ENCODE data around the gene GRAMD1B. TPM values are rescaled to one million over a fixed set of nuclear protein-coding genes. Genes with fewer than 3 reads are reported as not detected.

Gene GRAMD1B
- total RNA-seq, 1 experiment from 2014 or later: 82.1 TPM

GRCh38 chr11:123381817-123382554, 48.1 kb upstream of the GRAMD1B start:
- Histone ChIP-seq H3K4me2 (ENCODE audit: low read length) (no peak overlapping the region), H4K20me1 (ENCODE audit: low read length) (no peaks in the 10 kb centered on the region), H3K9ac (ENCODE audit: low read length) (no peak overlapping the region), H3K79me2 (ENCODE audit: low read length) (no peaks in the 10 kb centered on the region), H3K4me3 (ENCODE audit: low read length) (no peak overlapping the region), H3K27me3 (ENCODE audit: low read length) (peaks cover 53% of the 10 kb centered on the region), H3K36me3 (ENCODE audit: low read depth, low read length) (no peaks in the 10 kb centered on the region), H3F3A (ENCODE audit: low read length, unreplicated experiment) (no peaks in the 10 kb centered on the region), H2AFZ (ENCODE audit: low read length) (no peak overlapping the region), H3K4me1 (ENCODE audit: insufficient read depth, low read length) (no peaks in the 10 kb centered on the region), H3K27ac (ENCODE audit: low read length) (no peak overlapping the region), H3K9me2 (replicated peaks; ENCODE audit: low read length) (no peaks in the 10 kb centered on the region), H3K9me3 (ENCODE audit: low read length) (no peaks in the 10 kb centered on the region)
- ChIA-PET CTCF (no interaction called here), POLR2A (ENCODE audit: unreplicated experiment) (no interaction called here)
- no peak for DNase-seq
- intact Hi-C loops (cut with micrococcal nuclease): no loop called here
- no TSS peak for BruUV-seq (replicated peaks)
- ATAC-seq: no peak
- no peak for TF ChIP-seq EZH2 (IDR thresholded peaks at IDR 0.05; ENCODE audit: low read length, unreplicated experiment)
- no peak for TF ChIP-seq EZH2phosphoT487 (IDR thresholded peaks at IDR 0.05; ENCODE audit: borderline replicate concordance, low read length)
- TF ChIP-seq CTCF (conservative IDR thresholded peaks at IDR 0.05; ENCODE audit: low read depth, low read length): no peak

GRCh38 chr11:123382555-123383074, 47.5 kb upstream of the GRAMD1B start:
- ChIA-PET CTCF (no interaction called here), POLR2A (ENCODE audit: unreplicated experiment) (no interaction called here)
- no peak overlapping the region for H3K4me3 ChIP-seq (ENCODE audit: low read length)
- no peak overlapping the region for H3K27ac ChIP-seq (ENCODE audit: low read length)
- H3K4me1 ChIP-seq (ENCODE audit: insufficient read depth, low read length): no peaks in the 10 kb centered on the region
- H3K27me3 ChIP-seq (ENCODE audit: low read length): peaks cover 47% of the 10 kb centered on the region
- H3K9ac ChIP-seq (ENCODE audit: low read length): no peak overlapping the region
- H3K4me2 ChIP-seq (ENCODE audit: low read length): no peak overlapping the region
- no TSS peak for BruUV-seq (replicated peaks)
- intact Hi-C loops (cut with micrococcal nuclease): no loop called here
- DNase-seq (no peak), ATAC-seq (no peak)
- no peaks in the 10 kb centered on the region for H3F3A ChIP-seq (ENCODE audit: low read length, unreplicated experiment)
- no peak overlapping the region for H2AFZ ChIP-seq (ENCODE audit: low read length)
- H3K36me3 ChIP-seq (ENCODE audit: low read depth, low read length): no peaks in the 10 kb centered on the region
- TF ChIP-seq EZH2phosphoT487 (IDR thresholded peaks at IDR 0.05; ENCODE audit: borderline replicate concordance, low read length): no peak
- H3K9me2 ChIP-seq (replicated peaks; ENCODE audit: low read length): no peaks in the 10 kb centered on the region
- H3K79me2 ChIP-seq (ENCODE audit: low read length): no peaks in the 10 kb centered on the region
- H4K20me1 ChIP-seq (ENCODE audit: low read length): no peaks in the 10 kb centered on the region
- H3K9me3 ChIP-seq (ENCODE audit: low read length): no peaks in the 10 kb centered on the region

- H3K79me2 ChIP-seq (ENCODE audit: low read length): no peaks in the 10 kb centered on the region
- no peak for ATAC-seq
- ChIA-PET POLR2A (ENCODE audit: unreplicated experiment) (no interaction called here), CTCF (no interaction called here)
- H3K9me3 ChIP-seq (ENCODE audit: low read length): no peaks in the 10 kb centered on the region
- TF ChIP-seq CTCF (conservative IDR thresholded peaks at IDR 0.05; ENCODE audit: low read depth, low read length) (no peak), EZH2 (IDR thresholded peaks at IDR 0.05; ENCODE audit: low read length, unreplicated experiment) (no peak), EZH2phosphoT487 (IDR thresholded peaks at IDR 0.05; ENCODE audit: borderline replicate concordance, low read length) (no peak)
- no peaks in the 10 kb centered on the region for H4K20me1 ChIP-seq (ENCODE audit: low read length)
- intact Hi-C loops (cut with micrococcal nuclease): no loop called here
- H3K4me2 ChIP-seq (ENCODE audit: low read length): no peak overlapping the region
- no peak overlapping the region for H3K9ac ChIP-seq (ENCODE audit: low read length)
- no peak overlapping the region for H3K27ac ChIP-seq (ENCODE audit: low read length)
- H2AFZ ChIP-seq (ENCODE audit: low read length): no peak overlapping the region
- no peaks in the 10 kb centered on the region for H3K36me3 ChIP-seq (ENCODE audit: low read depth, low read length)
- DNase-seq: no peak
- BruUV-seq (replicated peaks): no TSS peak
- no peaks in the 10 kb centered on the region for H3K4me1 ChIP-seq (ENCODE audit: insufficient read depth, low read length)
- H3K4me3 ChIP-seq (ENCODE audit: low read length): no peak overlapping the region
- H3F3A ChIP-seq (ENCODE audit: low read length, unreplicated experiment): no peaks in the 10 kb centered on the region
- H3K9me2 ChIP-seq (replicated peaks; ENCODE audit: low read length): no peaks in the 10 kb centered on the region
- peaks cover 39% of the 10 kb centered on the region for H3K27me3 ChIP-seq (ENCODE audit: low read length)
Observed at GRCh38 chr11:123384116-123384515, 46.0 kb upstream of the GRAMD1B start.
